Peyer's patch (tissue), 4 donors: ENCODE measurements around the gene MDFIC. TPM values are rescaled to one million over a fixed set of nuclear protein-coding genes. Genes with fewer than 3 reads are reported as not detected.

Experiments
- DNase-seq, 3 donors: peaks; one replicate each; pipeline ENCODE4 v3.0.0-alpha.2; 2017 to 2019
- H3K27ac ChIP-seq, 4 donors: fragments of 200-600 bp; sonication (generic); one replicate each; pipeline ENCODE4 v1.5.1; 2016 to 2019
- H3K27me3 ChIP-seq, 2 donors: fragments of 200-600 bp; sonication (generic); one replicate each; pipeline ENCODE4 v1.5.1; 2019
- H3K36me3 ChIP-seq, 3 donors: fragments of 200-600 bp; sonication (generic); one replicate each; pipeline ENCODE4 v1.5.1; 2016 to 2019
- H3K4me1 ChIP-seq, 4 donors: fragments of 200-600 bp; sonication (generic); one replicate each; pipeline ENCODE4 v1.5.1; 2016 to 2019
- H3K4me3 ChIP-seq, 4 donors: fragments of 200-600 bp; sonication (generic); 1 replicate in 3 of 4; 2 replicates in 1 of 4; pipeline ENCODE4 v1.5.1; 2016 to 2019; ENCODE audit warnings: mild to moderate bottlenecking in 1 of 4
- H3K9me3 ChIP-seq, 4 donors: fragments of 200-600 bp; sonication (generic); one replicate each; pipeline ENCODE4 v1.5.1; 2016 to 2019; ENCODE audit warnings: mild to moderate bottlenecking in 1 of 4
- CTCF ChIP-seq, 6 experiments: fragments of 450-650 bp in 4 of 6; fragments of 200-600 bp in 2 of 6; sonication (generic) in 1 of 6; IDR thresholded peaks; one replicate each; pipeline ENCODE4 v1.5.1; 2017 to 2019; ENCODE audit warnings: antibody characterized with exemption in 6 of 6, mild to moderate bottlenecking in 3 of 6, moderate library complexity in 1 of 6
- POLR2A ChIP-seq, 2 donors: fragments of 450-650 bp; IDR thresholded peaks; one replicate each; pipeline ENCODE4 v1.5.1; 2017; ENCODE audit warnings: antibody characterized with exemption in 2 of 2, mild to moderate bottlenecking in 2 of 2, moderate library complexity in 2 of 2
- total RNA-seq, 4 donors: library from RNA; depleted of rRNA; stranded (reverse); fragments of >200 nt; gene quantifications; one replicate each; pipeline ENCODE4 v1.1.0, GENCODE V29; 2016

The MDFIC gene
- total RNA-seq, 4 donors from 2014 or later: 4.3 to 36.3 (median 9.0) TPM

DNA sequence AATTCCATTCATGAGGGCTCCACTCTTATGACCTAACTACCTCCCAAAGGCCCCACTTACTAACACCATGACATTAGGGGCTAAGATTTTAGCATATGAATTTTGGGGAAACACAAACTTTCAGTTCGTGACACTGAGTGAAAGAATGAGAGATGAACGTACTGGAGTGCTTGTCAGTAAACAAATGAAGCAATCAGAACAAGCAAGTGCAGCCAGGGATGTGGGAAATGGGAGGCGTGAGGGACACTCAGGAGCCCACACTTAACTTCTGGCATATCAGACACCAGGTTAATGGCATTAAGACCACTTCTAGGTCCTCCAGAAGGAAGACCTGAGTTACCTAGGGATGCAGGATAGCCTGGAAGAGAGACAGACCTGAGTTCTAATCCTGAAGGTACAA lies 2.3 kb upstream of the MDFIC start:
- TF ChIP-seq CTCF (IDR thresholded peaks at IDR 0.05) (no peak), POLR2A (IDR thresholded peaks at IDR 0.05) (no peak)
- no peak for DNase-seq
- H3K9me3 ChIP-seq: no peaks in the 10 kb centered on the region
- peak overlapping the region in 1 of 4 donors; percentile 33 for H3K27ac ChIP-seq
- H3K4me1 ChIP-seq: peaks cover 0 to 9% (median 4%) of the 10 kb centered on the region in 4 donors
- no peaks in the 10 kb centered on the region for H3K36me3 ChIP-seq
- no peaks in the 10 kb centered on the region for H3K27me3 ChIP-seq
- H3K4me3 ChIP-seq: no peak overlapping the region

DNA sequence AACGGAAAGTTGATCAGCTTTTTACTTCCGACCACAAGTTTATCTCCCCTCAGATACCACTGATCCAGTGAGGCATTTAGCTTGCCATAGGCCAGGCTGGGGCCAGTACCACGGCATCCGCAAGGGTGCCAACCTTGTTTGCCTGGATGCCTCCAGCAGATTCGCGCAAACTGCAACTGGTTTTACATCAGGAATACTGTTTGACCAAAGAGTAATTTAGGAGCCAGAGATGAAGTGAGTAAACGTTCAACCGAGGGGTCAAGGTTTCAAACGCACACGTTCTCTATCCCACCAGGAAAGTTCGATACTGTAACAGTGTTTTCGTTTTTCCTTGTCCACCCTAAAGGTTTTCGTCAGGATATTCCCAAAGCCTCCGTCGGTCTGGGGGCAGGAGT lies 266 bp upstream of the MDFIC start:
- peak overlapping the region; percentile 82 to 90 (median 87) for H3K27ac ChIP-seq
- peak in 2 of 3 donors; percentile 34 to 57 for DNase-seq
- H3K9me3 ChIP-seq: no peaks in the 10 kb centered on the region
- H3K4me1 ChIP-seq: peaks cover 0 to 15% (median 4%) of the 10 kb centered on the region in 4 donors
- TF ChIP-seq POLR2A (IDR thresholded peaks at IDR 0.05): no peak
- TF ChIP-seq CTCF (IDR thresholded peaks at IDR 0.05): no peak
- H3K36me3 ChIP-seq: no peaks in the 10 kb centered on the region
- H3K4me3 ChIP-seq: peak overlapping the region; percentile 69 to 76 (median 72)
- H3K27me3 ChIP-seq: no peaks in the 10 kb centered on the region

DNA sequence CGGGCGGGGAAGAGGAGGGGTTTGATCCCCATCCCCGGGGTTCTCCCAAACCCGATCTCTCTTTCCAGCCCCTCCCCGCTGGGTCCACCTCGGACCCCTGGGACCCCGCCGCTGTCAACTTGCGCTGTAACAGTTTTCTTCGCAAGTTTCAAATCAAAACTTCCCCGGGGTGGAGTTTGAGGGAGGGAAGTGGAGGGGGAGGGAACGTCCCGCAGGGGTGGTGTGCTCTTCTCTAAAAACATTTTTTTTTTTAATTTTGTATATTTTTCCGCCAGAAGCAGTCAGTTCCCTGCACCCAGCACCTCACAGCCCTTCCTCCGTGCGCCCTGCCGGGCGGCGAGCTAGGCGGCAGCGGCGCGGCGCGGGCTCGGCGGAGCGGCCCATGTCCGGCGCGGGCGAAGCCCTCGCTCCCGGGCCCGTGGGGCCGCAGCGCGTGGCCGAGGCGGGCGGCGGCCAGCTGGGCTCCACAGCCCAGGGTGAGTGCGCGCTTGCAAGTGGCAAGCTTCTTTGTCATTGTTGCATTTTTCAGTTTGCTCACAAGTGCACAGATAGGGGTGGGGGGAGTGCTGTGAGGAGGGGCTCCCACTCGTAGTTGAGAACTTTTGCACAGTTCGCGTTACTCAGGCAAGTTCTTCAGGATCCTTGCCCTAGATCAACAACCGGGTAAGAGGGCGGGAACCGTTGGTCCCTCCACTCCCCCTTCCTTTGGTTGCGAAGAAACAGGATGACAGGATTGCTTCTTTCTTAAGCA lies 933 bp downstream of the MDFIC start:
- peak overlapping the region; percentile 69 to 76 (median 72) for H3K4me3 ChIP-seq
- peaks cover 0 to 17% (median 4%) of the 10 kb centered on the region in 4 donors for H3K4me1 ChIP-seq
- H3K27me3 ChIP-seq: no peaks in the 10 kb centered on the region
- H3K9me3 ChIP-seq: no peaks in the 10 kb centered on the region
- H3K27ac ChIP-seq: peak overlapping the region; percentile 82 to 90 (median 87)
- peak; percentile 46 to 74 (median 60) for DNase-seq
- no peaks in the 10 kb centered on the region for H3K36me3 ChIP-seq
- TF ChIP-seq CTCF (IDR thresholded peaks at IDR 0.05) (no peak), POLR2A (IDR thresholded peaks at IDR 0.05) (peak in 1 of 2 donors; percentile 34)

- no peaks in the 10 kb centered on the region for H3K27me3 ChIP-seq
- H3K27ac ChIP-seq: peak overlapping the region; percentile 82 to 90 (median 87)
- TF ChIP-seq CTCF (IDR thresholded peaks at IDR 0.05) (no peak), POLR2A (IDR thresholded peaks at IDR 0.05) (no peak)
- H3K4me3 ChIP-seq: peak overlapping the region; percentile 69 to 76 (median 72)
- no peaks in the 10 kb centered on the region for H3K36me3 ChIP-seq
- peaks cover 0 to 17% (median 5%) of the 10 kb centered on the region in 4 donors for H3K4me1 ChIP-seq
- H3K9me3 ChIP-seq: no peaks in the 10 kb centered on the region
- DNase-seq: no peak
Observed at GRCh38 chr7:114923403-114923713, 1.5 kb downstream of the MDFIC start.

DNA sequence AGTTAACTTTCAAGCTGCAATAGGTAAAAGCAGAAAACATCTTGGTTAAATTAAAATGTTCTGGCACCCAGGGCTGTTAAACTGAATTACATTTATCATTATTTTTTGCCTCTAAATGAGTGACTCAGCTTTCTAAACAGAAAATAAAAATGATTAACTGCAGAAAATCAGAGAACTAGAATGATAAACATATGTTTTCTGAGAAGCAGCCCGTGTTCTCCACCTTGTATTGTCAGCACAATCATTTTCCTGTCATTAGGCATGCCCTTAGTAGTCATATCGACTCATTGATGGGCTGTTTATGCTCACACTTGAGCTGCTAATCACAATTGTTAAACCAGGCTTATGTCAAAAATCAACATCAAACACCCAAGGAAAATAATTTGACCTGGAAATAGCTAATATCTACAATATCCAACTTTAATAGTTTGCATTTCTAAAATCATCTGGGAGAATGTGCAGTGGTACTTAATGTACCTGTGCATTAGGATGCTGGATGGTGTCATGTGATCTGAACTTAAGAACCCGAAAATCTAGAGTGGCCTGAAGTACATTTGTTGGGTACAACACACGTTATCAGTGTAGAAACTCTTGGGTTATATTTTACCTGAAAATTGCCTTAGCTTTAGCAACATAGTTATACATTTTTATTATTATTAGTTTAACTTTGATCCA lies 2.3 kb downstream of the MDFIC start:
- DNase-seq: no peak
- H3K4me3 ChIP-seq: peak overlapping the region; percentile 69 to 76 (median 72)
- H3K9me3 ChIP-seq: no peaks in the 10 kb centered on the region
- peak overlapping the region; percentile 82 to 90 (median 87) for H3K27ac ChIP-seq
- TF ChIP-seq POLR2A (IDR thresholded peaks at IDR 0.05) (no peak), CTCF (IDR thresholded peaks at IDR 0.05) (no peak)
- H3K27me3 ChIP-seq: no peaks in the 10 kb centered on the region
- H3K36me3 ChIP-seq: no peaks in the 10 kb centered on the region
- peaks cover 0 to 20% (median 7%) of the 10 kb centered on the region in 4 donors for H3K4me1 ChIP-seq
